BE2C (cell line): Measurements from ENCODE around the gene LINGO3.

ENCODE experiments used
- DNase-seq: peaks from one replicate; pipeline ENCODE4 v3.0.0-alpha.2; 2020
- H3K27me3 ChIP-seq: fragments of 250-450 bp; sonication (Bioruptor Pico); 2 replicates; pipeline ENCODE4 v1.5.1; 2020; ENCODE audit warnings: mild to moderate bottlenecking
- H3K36me3 ChIP-seq: fragments of 250-450 bp; sonication (Bioruptor Pico); 2 replicates; pipeline ENCODE4 v1.5.1; 2020; ENCODE audit warnings: mild to moderate bottlenecking
- H3K4me1 ChIP-seq: fragments of 250-450 bp; sonication (Bioruptor Pico); 2 replicates; pipeline ENCODE4 v1.5.1; 2020
- H3K4me3 ChIP-seq: 2 replicates; pipeline ENCODE4 v1.5.1; 2011; ENCODE audit warnings: low read depth, low read length
- H3K9me3 ChIP-seq: fragments of 250-450 bp; sonication (Bioruptor Pico); 2 replicates; pipeline ENCODE4 v1.5.1; 2020
- TF ChIP-seq, protein P1 (sequence below): IDR thresholded peaks from 2 replicates; pipeline ENCODE4 v1.5.1; 2012; ENCODE audit warnings: mild to moderate bottlenecking, low read depth, low read length

The LINGO3 gene

DNA sequence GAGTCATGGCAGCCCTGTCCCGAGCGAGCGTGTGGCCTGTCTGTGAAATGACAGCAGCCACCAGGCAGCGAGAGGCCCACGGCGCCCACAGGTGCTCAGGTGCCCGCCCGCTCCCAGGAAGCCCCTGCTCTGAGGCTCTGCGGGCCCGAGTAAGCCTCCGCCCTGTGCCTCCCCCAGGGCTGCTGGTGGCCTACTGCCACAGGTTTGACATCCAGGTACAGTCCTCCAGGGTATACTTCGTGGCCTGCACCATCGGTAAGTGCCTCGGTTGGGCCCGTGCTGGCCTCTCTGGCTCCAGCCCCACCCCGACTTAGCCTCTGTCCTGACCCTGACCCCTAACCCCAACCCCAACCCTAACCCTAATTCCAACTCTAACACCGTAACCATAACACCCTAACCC lies 37.1 kb upstream of the LINGO3 start:
- Histone ChIP-seq H3K27me3 (no peaks in the 10 kb centered on the region), H3K4me3 (no peak overlapping the region), H3K36me3 (peaks cover 46% of the 10 kb centered on the region), H3K9me3 (no peaks in the 10 kb centered on the region), H3K4me1 (peaks cover 11% of the 10 kb centered on the region)
- TF ChIP-seq, protein P1, sequence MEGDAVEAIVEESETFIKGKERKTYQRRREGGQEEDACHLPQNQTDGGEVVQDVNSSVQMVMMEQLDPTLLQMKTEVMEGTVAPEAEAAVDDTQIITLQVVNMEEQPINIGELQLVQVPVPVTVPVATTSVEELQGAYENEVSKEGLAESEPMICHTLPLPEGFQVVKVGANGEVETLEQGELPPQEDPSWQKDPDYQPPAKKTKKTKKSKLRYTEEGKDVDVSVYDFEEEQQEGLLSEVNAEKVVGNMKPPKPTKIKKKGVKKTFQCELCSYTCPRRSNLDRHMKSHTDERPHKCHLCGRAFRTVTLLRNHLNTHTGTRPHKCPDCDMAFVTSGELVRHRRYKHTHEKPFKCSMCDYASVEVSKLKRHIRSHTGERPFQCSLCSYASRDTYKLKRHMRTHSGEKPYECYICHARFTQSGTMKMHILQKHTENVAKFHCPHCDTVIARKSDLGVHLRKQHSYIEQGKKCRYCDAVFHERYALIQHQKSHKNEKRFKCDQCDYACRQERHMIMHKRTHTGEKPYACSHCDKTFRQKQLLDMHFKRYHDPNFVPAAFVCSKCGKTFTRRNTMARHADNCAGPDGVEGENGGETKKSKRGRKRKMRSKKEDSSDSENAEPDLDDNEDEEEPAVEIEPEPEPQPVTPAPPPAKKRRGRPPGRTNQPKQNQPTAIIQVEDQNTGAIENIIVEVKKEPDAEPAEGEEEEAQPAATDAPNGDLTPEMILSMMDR: no peak
- no peak for DNase-seq

DNA sequence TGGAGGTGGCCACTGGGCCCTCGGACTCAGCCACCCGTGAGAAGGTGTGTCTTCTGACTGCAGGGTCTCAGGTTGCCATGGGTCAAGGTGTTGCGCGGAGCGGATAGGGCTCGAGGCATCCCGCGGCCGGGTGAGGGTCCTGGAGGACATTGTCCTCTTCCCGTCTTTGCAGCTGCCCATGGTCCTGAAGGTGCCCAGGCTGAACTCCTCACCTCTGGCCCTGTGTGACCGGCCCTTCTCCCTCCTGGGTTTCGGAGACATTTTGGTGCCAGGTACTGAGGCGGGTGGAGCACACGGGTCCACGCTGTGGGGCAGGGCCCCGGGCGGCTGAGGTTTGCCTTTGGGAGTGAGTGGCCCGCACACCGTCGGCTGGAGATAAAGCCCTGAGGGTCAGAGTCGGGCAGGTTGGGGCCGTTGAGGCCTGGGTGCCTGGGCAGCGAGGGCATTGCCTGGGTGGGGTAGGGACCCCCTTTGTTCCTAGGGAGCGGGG lies 36.5 kb upstream of the LINGO3 start:
- DNase-seq: no peak
- Histone ChIP-seq H3K4me3 (no peak overlapping the region), H3K36me3 (peaks cover 52% of the 10 kb centered on the region), H3K27me3 (no peaks in the 10 kb centered on the region), H3K4me1 (peaks cover 11% of the 10 kb centered on the region), H3K9me3 (no peaks in the 10 kb centered on the region)
- TF ChIP-seq, protein P1: no peak

DNA sequence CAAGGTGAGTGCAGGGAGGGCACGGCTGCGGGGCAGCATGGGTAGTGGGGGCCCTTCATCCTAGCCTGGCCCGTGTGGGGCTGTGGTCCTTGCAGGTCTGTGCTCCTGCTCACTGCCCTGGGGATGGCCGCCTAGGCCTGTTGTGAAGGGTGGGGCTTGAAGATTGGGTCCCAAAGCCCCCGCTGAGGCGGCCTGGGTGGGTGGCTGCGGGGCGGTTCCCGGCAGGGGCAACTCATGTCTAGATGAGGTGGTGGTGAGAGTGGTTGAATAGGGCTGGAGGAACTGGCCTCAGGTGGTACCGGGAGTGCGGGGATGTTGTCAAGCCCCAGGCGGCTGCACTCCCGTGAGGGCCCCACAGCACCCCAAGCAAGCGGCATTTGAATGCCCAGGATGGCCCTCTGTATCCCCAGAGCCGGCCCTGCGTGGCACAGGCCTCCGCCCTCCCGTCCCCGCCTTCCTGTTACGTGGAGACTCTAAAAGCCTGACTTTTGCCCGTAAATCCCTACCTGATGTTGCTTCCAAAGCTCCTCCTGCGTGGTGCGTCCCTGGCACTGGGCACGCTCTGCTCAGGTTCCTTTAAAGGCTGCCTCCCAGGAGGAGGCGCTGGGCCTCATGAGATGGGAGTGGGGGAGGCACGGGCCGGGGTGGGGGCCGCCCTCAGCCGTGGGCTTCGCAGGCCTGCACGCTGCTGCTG lies 35.5 kb upstream of the LINGO3 start:
- TF ChIP-seq, protein P1: no peak

DNA sequence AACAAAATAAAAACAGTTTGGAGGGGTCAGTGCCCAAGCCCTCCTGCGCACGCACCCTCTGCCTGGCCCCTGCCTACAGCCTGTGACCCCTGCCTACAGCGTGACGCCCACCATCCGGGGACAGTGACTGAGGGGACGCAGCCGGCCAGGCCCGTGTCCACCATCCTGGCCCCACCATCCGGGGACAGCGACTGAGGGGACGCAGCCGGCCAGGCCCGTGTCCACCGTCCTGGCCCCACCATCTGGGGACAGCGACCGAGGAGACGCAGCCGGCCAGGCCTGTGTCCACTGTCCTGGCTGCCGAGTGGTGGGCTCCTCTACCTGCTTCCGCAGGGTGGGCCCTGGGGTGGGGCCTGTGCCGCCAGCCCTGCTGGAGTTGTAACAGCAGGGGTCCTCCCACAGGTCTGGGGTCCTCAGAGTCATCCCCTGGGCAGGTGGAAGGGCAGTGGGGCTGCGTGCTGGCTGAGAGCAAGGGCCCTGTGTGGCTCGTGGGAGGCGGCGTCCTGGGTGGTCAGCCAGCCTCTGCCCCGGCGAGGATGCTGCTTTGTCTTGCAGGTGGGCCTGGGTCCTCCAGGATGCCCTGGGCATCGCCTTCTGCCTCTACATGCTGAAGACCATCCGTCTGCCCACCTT lies 34.8 kb upstream of the LINGO3 start:
- TF ChIP-seq, protein P1: no peak
- Histone ChIP-seq H3K4me1 (peaks cover 11% of the 10 kb centered on the region), H3K4me3 (no peak overlapping the region), H3K9me3 (no peaks in the 10 kb centered on the region), H3K36me3 (peaks cover 60% of the 10 kb centered on the region), H3K27me3 (no peaks in the 10 kb centered on the region)
- DNase-seq: no peak

More for the DNA sequence above, 35.5 kb upstream of the LINGO3 start:
- H3K9me3 ChIP-seq: no peaks in the 10 kb centered on the region
- peaks cover 11% of the 10 kb centered on the region for H3K4me1 ChIP-seq
- peaks cover 60% of the 10 kb centered on the region for H3K36me3 ChIP-seq
- no peaks in the 10 kb centered on the region for H3K27me3 ChIP-seq
- no peak overlapping the region for H3K4me3 ChIP-seq
- no peak for DNase-seq

DNA sequence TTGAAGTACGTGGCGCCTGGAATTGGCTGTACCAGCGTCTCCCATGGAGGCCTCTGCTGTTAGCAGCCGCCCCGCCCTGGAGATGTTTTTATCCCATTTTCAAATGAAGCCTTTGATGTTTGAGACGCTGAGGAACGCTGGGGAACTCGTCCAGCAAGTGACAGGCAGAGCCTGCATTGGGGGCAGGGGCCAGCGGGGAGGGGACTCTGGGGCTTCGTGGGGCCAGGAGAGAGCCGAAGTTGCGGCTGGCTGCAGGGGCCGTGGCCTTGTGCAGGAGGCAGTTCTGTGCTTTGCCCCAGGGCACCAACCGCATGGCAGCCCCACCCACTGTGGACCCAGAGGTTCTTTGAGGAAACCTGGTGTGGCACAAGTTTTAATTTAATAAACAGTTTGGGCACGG lies 34.0 kb upstream of the LINGO3 start:
- H3K27me3 ChIP-seq: no peaks in the 10 kb centered on the region
- H3K4me3 ChIP-seq: no peak overlapping the region
- TF ChIP-seq, protein P1: no peak
- peaks cover 13% of the 10 kb centered on the region for H3K4me1 ChIP-seq
- no peak for DNase-seq
- peaks cover 60% of the 10 kb centered on the region for H3K36me3 ChIP-seq
- H3K9me3 ChIP-seq: no peaks in the 10 kb centered on the region

DNA sequence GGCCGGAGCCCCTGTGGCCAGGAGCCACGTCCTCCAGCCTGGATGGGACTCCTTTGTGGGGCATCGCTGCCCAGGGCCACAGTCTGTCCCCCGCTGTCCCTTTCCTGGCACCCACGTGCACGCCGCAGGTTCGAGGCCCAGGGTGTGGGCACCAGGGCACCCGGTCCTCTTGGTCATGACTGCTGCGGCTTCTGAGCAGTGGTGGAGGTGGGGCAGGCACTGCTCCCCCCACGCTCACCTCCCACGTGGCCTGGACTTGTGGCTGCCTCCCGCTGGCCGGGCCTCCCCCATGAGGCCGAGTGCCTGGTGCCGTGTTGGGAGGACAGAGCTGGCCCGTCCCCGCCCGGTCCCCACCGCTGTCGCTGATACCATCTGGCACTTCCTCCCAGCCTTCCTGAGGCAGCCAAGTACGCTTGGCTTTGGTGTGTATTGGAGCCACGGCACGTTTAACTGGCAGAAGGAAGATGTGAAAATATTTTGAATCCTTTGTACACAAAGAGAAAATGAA lies 33.3 kb upstream of the LINGO3 start:
- Histone ChIP-seq H3K27me3 (no peaks in the 10 kb centered on the region), H3K4me3 (no peak overlapping the region), H3K36me3 (peaks cover 55% of the 10 kb centered on the region), H3K9me3 (no peaks in the 10 kb centered on the region), H3K4me1 (peaks cover 14% of the 10 kb centered on the region)
- TF ChIP-seq, protein P1: no peak
- DNase-seq: no peak
